CD1c-positive myeloid dendritic cell (primary cell): ENCODE results near the gene CCDC57.
A peak's percentile ranks its signal among the peaks of the same experiment; 100 is the strongest.

Experiments used
- DNase-seq: peaks from one replicate; pipeline ENCODE4 v3.0.0-alpha.2; 2016; ENCODE audit errors: extremely low spot score

The CCDC57 gene

DNA sequence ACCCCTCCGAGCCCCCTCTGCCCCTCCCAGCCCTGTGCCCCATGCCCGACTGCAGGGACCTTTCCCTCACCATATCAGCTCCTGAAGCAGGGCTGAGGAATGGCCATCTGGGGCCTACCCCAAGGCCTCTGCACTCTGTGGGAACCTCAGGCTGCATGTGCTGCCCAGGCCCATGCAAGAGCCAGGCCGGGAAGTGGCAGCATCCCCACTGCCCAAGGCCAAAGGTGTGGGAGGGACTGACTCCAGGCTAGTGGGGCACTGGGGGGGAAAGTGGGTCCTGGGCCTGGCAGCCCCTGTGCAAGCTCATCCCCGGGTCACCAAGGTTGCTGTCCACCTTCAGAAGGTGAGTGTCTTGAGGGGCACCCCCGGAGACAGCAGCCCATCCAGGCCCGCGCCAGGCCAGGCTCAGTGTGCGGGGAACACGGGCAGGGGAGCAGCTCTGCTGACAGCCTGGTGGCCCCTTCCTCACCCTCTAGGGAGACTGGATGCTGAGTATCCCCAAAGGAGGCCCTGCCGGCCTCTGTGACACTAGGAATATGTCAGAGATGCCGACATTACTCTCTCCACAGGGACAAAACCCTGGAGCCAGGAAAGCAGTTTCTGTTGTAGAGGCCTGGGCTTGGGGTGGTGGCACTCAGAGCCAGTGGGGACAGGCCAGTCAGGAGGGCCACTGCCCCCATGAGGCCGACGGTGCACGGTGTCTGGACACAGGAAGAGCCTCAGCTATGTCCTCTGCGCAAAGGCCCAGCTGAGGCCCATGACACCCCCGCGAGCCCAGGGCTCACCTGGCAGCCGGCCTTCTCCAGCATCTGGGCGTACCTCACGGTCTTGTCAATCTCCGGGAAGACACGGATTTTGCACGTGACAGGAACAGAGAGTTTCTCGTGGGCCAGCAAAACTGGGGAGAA lies 150.3 kb downstream of the CCDC57 start:
- no peak for DNase-seq

DNA sequence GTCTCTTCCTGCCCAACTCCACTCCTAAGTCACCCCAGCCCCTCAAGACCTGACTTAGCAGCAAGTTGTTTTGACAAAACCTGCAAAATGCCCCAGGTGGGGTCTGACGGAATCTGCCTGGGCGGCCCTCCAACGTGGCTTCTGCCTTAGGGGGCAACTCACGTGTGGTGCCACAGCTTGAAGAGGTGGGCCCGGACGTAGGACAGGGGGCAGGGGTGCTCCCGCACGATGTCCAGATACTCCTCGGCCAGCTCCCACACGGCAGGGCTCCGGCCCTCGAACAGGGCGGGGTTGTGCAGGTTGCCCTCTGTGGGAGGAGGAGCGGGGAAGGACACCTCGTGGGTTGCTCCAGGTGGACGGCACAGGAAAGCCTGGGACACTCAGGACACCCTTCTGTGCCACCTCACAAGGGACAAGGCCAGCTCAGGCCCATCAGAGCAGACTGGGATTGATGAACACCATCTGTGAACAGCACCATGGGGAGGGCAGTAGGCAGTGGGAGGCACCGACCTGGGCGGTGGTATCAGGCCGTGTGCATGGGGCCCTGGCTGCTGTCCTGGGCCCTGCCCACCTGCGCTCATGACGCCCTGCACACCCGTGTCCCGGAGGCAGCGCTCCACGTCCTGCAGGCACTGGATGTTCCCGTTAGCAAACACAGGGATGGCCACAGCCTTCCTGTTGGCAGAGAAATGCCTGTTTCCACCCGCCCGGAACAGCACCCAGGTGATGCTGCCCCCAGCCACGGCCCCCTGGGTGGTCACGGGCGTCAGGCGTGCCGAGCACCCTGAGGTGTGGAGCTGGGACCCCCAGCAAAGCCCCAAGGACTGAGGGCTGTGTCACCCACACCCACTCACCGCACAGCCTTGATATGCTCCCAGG lies 151.4 kb downstream of the CCDC57 start:
- DNase-seq: no peak

DNA sequence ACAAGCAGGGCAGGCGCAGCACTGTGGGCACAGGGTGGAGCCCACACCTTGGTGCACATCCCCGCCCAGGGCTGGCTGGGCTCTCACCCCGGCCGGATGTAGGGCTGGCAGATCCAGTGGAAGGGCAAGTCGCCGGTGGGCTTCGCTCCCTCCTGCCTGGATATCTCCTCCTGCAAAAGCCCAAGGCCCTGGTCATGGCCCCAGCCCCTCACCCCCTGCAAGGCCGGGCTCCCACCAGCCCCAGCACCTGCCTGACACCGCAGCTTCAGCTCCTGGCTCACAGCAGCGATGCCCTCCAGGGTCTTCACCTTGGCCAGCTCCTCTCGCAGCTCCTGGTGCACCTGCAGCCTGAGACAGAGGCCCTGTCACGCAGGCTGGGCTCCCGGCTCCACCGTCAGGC lies 152.0 kb downstream of the CCDC57 start:
- no peak for DNase-seq

DNA sequence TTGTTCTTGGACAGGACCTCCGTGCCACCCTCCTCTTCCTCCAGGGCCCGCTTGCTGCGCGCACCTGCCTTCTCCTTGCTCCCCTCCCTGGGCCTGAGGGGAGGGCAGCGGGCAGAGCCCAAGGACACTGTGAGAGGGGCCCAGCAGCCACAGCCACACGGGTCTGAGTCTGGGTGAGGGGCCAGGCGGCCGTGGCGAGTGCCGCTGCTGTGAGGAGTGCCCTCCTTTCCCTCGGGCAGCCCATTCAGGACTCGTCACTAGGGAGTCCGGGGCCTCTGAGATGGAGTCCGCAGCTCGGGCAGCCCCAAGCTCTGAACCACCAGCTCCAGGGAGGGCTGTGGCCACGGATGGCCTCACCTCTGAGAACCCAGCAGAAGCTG lies 152.7 kb downstream of the CCDC57 start:
- no peak for DNase-seq

DNA sequence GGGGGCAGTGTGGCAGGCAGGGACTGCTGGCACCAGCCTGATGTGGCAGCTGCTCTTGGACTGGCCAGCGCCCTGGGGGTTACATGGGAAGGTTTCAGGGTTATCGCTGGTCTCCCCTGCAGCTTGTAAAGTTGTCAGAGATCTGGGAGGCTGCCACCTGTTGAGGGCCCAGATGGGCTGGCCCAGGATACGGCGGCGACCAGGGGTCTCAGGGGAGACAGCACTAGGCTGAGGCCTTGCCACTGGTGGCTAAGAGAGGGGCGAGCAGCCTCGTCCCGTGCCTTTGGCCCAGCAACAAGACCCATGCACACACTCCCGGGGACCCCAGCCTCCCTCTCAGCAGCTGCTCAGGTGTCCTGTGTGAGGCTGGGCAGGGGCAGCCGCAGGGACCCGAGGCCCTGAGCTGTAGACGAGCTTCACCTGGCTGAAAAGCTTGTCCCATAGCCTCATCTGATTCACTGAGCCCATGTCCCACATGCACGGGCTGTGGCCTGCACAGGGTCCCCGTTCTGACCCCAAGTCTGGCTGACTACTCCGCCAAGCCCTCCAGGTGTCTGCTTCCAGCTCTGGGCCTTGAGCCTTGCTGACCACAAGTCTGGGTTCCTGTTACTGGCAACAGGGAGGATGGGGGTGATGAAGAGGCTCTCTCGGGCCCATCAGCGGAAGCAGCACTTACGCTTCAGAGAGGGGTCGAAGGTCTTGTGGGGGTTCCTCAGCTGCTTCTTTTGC lies 153.2 kb downstream of the CCDC57 start:
- no peak for DNase-seq

DNA sequence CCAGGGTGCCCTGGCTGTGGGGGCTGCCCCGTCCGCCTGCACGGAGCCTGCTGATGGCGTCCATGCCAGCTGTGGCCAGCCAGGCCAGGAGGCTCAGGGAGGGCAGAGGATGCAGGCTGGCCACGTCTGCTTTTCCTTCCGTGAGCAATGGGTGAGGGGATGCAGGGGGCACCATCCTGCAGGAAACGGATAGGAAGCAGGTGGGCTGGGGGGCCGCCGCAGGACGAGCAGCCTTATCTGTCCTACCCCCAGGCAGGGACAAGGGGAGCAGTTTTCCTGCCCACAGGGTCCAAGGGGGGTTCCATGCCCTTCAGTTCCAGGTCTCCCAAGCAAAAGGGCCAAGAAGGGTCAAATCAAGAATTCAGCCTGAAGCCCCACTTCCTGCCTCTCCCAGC lies 153.8 kb downstream of the CCDC57 start:
- DNase-seq: no peak

DNA sequence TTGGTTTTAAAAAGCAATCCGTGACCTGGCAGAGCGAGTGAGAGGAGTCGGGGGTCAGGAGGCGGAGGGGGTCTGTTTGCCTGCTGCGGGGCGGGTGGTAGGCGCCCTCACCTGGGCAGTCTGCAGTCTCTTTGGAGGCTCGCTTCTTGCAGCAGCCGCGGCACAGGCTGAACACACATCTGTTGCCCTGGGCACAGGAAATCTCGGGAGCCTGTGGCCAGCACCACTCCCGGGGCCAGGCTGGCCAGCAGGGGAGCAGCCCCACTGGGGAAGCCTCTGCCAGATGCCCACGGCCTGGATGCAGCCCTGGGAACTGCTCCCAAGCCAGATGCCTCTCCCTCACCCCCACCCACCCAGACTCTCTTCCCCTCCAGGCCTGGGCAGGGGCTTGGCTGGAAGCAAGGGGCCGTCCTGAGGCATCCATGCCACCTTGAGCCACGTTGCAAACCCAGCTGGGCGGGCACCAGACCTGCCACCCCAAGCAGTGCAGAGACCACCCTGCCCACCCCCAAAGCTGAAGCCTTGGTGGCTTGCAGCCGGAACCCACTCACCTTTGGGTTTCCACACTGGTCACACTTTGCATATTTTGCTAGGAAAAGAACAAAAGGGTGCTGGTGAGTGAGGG lies 154.3 kb downstream of the CCDC57 start:
- DNase-seq: no peak

DNA sequence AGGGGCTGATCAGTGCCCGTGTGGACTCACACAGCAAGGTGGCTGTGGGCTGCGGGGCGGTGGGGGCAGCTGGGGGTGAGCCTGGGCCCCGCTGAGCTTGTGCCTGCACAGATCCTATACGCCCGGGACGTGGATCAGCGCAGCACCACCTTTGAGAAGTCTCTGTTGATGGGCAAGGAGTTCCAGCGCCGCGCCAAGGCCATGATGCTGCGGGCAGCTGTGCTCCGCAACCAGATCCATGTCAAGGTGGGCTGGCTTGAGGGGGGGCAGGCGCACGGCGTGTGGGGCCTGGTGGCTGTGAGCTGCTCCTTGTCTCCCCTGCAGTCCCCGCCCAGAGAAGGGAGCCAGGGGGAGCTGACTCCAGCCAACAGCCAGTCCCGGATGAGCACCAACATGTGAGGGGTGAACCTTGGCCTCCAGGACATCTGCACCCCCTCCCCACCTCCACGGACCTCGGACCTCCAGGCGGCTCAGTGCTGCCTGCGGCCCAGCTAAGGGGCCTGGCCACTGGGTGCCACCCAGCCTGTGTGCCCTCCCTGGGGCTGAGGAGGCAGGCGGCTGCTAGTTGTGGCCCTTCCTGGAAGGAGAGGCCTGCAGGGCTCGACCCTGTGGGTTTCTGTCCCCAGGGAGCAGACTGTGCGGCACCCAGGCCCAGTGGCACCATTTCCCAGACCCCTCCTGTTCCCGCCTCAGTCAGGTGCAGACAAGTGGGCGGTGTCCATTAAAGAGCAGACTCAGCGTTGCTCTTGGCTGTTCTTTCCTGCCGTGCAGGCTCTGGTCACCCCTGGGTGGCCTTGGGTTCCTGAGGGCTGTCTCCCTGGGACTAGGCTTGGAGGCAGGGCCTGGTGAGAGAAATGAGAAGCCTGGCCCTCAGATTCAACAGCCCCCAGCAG lies 155.7 kb downstream of the CCDC57 start:
- no peak for DNase-seq

DNA sequence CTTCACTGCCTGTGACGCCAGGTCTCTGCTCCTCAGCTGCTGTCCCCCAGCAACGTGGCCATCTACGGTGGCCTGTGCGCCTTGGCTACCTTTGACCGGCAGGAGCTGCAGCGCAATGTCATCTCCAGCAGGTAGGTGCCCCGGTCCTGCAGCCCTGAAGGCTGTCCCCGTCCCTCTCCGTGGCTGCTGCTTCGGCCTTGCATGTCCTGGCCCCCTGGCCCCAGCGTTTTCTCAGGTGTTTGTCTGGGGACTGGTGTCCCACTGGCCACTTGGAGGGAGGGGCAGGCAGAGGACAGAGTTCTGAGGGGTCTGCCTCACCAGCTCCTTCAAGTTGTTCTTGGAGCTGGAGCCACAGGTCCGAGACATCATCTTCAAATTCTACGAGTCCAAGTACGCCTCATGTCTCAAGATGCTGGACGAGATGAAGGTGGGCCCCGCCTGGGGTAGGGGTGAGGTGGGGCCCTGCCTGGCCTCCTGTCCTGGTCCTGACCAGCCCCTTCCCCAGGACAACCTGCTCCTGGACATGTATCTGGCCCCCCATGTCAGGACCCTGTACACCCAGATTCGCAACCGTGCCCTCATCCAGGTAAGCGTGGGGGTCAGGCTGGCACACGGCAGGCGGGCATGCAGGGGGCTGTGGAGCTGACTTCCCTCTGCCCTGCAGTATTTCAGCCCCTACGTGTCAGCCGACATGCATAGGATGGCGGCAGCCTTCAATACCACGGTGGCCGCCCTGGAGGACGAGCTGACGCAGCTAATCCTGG lies 156.5 kb downstream of the CCDC57 start:
- no peak for DNase-seq

DNA sequence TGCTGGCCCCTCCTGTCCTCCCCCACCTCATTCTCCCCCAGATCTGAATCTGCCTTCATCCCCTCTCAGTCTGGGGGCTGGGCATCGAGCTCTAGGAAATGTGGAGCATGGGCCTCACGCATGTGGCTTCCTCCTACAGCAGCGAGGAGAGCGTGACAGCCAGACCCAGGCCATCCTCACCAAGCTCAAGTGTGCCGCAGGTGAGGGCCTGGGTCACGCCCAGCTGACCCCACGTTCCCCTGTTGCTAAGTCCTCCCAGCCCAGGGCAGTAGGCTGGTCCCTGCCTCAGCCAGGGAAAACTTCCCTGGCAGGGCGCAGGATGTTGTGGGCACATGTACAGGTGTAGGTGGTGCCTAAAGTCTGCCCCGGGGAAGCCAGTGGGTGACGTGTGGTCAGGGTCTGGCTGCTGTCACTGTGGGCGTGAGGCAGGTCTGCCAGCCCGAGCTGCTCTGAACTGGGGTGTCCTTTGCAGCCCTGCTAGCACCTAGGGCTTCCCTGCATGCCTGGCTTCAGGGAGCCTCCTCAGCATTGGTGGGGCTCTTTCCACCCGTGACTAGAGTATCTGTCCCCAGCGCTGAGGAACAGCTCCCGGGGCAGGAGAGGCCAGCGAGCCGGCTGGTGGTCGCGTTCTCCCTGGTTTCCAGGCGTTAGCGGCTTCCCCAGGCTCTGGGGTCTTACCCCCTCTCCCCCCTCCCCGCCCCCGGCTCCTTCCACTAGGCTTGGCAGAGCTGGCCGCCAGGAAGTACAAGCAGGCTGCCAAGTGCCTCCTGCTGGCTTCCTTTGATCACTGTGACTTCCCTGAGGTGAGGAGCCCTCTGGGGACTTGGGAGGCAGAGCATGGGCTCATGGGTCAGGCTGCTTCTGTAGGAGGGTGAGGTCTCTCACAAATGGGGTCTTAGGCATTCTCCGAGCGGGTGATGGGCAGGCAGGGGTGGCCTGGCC lies 157.3 kb downstream of the CCDC57 start:
- DNase-seq: no peak

DNA sequence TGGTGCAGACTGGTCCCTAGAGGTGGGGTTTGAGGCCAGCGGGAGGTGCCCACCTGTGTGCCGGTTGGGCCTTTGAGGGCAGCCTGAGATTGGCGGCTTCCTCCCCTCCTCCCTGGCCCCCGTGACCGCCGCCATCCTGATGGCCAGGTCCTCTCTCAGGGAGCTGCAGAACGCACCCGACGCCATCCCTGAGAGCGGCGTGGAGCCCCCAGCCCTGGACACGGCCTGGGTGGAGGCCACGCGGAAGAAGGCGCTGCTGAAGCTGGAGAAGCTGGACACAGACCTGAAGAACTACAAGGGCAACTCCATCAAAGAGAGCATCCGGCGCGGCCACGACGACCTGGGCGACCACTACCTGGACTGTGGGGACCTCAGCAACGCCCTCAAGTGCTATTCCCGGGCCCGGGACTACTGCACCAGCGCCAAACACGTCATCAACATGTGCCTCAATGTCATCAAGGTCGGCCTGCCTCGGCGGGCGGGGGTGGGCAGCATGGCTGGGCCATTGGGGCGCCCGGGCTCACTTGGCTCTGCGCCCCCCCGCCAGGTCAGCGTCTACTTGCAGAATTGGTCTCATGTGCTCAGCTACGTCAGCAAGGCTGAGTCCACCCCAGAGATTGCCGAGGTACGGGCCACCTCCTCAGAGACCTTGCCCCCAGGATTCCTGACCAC lies 158.2 kb downstream of the CCDC57 start:
- DNase-seq: no peak

DNA sequence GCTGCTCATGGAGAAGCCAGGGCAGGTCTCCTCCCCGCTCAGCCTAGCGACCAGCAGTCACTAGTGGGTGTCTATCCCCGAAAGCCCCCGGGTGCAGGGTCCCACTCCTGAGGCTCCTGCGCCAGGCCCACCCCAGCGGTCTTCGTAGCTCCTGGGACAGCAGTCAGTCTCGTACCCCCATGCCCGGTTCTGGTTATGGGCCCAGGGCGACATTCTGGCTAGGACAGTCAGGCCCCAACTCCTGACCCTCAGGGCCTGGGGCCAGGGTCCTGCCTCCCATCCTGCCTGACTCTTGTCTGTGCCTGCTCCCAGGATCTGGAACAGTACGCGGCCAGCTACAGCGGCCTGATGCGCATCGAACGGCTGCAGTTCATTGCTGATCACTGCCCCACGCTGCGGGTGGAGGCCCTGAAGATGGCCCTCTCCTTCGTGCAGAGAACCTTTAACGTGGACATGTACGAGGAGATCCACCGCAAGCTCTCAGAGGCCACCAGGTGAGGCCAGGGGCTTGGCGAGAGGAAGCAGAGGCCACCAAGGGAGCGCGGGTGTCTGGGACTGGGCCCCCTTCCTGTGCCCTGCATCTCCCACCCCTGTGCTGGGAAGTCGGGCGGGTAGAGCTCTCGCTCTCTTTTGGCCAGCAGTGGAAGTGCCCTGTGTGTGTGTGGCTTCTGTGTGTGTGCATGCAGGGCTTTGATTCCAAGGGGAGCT lies 158.9 kb downstream of the CCDC57 start:
- no peak for DNase-seq

DNA sequence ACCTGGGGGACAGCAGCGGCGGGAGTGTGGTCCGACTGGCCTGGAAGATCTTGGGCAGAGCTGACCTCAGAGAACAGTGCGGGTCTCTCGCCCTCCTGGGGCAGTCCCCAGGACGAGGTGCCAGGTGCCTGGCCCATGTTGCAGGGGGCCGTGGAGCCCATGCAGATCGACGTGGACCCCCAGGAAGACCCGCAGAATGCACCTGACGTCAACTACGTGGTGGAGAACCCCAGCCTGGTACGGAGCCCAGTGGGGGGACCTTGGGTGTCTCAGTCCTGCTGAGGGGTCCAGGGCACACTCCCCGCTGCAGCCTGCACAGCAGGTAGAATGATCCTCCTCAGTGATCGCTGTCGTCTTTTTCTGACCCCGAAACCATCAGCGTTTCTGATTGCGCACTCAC lies 159.5 kb downstream of the CCDC57 start:
- DNase-seq: no peak

DNA sequence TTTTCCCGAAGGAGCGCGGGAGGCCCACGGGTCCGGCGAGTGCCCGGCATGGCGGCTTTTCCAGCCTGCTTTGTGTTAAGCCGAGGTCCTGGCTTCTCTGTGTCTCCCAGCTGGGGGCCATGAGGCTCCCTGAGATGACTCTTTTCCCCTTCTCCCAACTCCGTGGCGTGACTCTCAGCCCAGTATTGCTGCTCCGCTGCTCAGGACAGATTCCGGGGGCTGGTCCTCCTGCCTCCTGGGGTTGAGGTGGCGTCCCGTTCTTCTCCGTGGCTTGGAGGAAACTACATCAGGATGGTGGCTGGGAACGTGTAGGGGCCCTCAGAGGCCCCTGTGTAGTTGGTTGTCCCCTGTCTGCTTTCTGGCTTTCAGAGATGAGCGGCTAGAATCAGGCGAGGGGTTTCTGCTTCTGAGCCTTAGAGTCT lies 160.0 kb downstream of the CCDC57 start:
- DNase-seq: no peak

DNA sequence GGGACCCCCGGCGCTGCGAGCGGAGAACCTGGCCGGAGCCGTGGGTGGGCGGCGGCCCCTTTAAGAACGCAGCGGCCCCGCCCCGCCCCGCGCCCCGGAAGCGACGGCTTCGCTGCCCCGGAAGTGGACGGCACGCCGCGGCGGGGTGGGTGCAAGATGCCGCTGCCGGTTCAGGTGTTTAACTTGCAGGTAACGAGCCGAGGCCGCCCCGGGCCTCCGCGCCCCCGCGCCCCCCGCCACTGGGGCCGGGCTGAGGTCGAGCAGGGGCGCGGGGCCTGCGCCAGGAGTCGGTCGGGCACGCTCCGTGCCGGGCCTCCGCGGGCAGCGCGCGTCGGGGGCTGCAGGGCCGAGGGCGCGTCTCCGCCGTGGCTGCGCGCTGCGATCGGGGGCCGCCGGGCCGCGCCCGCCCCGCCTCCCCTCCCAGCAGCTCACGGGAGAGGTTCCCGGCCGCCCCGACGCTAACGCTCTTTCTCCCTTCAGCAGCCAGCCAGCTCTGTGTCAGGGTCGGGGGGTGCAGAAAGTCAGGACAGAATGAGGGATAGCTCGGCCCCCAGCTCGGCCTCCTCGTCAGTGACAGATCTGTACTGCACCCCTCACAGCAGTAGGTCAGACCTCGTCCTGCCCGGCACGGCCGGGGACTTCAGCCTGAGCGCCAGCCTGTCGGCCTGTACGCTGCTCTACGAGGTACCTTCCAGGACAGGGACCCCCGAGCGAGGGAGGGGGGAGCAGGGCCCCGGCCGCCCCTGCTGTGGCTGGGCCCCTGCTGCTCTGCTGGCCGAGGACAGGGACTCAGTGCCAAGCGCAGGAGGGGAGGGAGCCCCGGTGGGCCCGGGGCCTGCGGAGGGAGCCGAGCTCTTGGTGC lies 160.6 kb downstream of the CCDC57 start, which contains the start of the genes GPS1 and RFNG:
GPS1 (plus strand) TSS at position 123 of the 862 bp plus-strand sequence; CDS start at position 157, 34 bp downstream.
RFNG (minus strand) TSS at position 36 of the 862 bp plus-strand sequence. CDS start 45 bp downstream, outside the sequence.
- peak; percentile 82 for DNase-seq
